A172 (cell line): Measurements from ENCODE around the gene VSIG8. TPM values are rescaled to one million over a fixed set of nuclear protein-coding genes. Genes with fewer than 3 reads are reported as not detected.

Experiments used
- DNase-seq: peaks from one replicate; pipeline ENCODE4 v3.0.0-alpha.2; 2015; ENCODE audit warnings: low spot score
- total RNA-seq: library from RNA; depleted of rRNA; stranded (reverse); fragments of >200 nt; shearing (Covaris generic); gene quantifications from 2 replicates; pipeline ENCODE4 v1.2.3, GENCODE V29; 2014

VSIG8 gene
- total RNA-seq, 1 experiment from 2014 or later, result not detected

DNA sequence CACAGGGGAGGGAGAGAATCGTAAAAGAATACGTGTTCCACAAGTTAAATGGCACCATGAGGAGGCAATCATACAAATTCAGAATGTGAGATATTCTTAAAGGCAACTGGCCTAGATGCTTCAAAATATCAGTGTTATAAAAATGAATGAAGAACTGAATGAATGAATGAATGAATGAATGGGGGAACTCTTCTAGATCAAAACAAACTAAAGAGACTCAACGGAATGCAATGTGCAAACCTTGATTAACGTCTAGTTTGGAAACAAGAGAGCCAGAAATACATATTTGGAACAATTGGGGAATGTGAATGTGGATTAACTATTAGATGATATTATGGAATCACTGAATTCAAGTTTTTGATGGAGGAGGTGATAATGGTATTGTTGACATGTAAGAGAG, 20.7 kb upstream of the VSIG8 start:
- DNase-seq, result no peak

DNA sequence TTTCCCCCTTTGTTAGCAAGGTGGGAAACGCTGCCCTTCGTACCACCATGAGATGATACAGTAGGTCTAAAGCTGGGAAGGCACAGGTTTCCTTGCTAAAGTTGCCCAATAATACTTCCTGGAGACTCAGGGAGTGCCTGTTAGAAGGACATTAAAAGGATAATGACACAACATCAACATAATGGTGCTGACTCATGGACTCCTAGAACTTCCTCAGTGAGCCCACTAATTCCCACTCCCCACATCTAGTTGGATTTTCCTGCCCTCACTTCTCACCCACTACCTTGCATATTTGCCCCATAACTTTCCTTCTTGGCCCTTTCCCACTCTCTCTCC, 20.0 kb upstream of the VSIG8 start:
- DNase-seq, result peak; percentile 89

DNA sequence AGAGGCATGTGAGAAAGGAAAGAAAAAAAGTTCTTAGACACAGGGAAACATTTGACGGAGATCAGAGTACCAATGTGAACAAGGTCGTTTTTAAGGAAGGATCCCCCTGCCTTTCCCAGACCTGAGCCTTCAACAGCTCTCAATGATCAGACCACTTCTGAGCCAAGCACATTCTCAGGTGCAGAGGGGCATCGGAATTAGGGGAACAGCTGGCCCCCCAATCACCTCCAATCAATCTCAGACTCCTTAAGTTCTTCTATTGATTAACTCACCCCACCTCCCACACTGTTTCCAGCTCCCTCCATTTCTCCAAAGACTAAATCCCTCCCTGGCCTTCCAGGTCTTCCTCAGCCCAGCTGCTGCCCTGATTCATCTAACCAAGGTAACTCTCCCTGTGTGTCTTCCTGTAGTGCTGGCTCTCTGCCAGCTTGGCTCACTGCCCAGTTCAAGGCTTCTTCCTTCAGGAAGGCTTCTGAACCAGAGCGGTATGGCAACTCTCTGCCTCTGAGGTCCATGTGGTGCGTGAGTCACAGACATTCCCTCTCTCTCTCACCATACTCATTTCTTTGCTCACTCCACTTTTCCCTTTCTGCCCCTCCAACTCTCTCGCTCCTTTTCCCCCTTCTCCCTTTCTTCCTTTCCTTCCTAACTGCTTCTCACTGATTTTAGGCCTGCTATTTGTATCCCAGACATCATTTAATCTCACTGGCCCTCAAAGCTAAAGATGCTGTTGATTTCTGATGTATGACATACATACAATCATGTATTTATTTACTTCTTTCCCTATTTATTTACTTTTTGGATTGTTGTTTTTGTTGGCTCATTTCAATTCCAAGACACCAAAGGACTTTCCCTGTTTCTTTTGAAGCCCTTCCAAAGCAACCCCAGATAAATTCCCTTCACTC, 19.4 kb upstream of the VSIG8 start:
- DNase-seq, result peak; percentile 100

DNA sequence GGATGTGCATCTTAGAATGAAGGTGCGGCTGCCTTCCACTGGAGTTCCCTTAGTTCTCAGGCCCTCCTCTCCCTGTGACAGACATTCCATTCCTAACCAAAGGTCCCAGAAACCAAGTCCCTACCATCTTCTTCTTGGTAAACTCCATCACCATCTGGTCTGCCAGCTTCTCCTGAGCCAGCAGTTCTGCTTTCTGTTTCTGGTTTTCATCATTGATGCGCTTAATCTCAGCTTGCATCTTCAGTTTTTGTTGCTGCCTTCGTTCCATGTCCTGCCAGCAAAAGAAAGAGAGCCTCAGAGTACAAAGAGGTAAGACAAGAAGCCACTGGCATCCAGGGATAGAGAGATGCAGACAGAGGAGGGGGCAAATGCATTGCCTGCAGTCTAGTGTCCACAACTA, 18.0 kb upstream of the VSIG8 start:
- DNase-seq, result no peak

DNA sequence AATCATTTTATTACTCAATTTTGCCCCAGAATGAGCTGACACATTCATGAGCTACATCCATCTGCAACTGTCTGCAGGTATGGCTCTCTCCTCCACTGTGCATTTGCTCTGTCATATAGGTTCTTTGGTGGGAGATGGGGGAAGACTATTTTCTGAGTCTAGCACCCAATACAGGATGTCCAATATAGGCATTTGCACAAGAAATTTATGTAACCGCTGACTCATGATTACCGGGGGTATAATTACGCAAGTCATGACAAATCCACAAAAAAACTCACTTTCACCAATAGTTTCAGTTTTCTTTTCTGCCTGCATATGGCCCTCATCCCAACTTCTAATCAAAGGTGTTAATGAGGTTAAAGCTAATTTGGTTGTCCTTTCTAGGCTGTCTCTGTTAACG, 17.5 kb upstream of the VSIG8 start:
- DNase-seq, result peak; percentile 74

DNA sequence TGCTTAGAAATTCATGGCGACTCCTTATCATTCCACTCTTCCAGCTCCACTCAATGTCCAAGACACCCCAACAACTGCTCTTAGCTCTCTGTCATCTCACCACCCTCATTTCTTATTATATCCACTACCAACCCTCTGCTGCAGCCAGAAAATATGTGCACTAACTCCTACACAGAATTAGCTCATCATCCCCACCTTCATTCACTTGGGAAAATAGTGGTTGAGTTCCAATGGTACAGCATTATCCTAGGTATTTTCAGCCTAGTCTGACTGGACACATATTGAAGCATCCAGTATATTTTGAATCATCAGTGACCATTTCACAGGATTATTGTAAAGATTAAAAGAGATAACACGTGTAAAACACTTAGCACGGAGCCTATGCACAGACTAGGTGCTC, 16.7 kb upstream of the VSIG8 start:
- DNase-seq, result no peak

DNA sequence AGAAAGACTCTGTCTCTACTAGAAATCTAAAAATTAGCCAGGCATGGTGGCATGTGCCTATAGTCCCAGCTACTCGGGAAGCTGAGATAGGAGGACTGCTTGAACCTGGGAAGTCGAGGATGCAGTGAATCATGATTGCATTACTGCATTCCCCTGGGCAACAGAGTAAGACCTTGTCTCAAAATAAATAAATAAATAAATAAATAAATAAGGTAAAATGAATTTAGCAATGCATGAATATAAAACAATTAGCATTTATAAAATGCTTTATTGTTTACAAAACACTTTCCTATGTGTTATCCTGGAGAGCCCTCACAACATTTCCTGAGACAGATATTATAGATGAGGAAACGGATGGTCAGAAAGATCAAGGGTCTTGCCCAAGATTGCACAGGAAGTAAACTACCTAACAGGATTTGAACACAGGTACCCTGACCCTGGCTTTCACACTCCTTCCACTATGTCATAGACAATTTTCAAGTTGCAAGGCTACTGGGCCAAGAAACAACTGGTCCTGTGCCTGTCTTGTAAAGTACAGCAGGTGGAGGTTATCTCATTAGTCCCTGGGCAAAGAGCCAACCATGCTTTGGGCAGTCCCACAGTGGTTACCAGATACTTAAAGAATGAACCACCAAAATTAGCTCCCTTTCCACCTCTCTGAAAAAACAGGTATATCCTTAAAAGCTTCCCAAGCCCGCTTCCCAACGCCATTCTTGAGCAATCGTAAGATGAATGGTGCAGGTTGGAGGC, 15.4 kb upstream of the VSIG8 start:
- DNase-seq, result peak; percentile 38

DNA sequence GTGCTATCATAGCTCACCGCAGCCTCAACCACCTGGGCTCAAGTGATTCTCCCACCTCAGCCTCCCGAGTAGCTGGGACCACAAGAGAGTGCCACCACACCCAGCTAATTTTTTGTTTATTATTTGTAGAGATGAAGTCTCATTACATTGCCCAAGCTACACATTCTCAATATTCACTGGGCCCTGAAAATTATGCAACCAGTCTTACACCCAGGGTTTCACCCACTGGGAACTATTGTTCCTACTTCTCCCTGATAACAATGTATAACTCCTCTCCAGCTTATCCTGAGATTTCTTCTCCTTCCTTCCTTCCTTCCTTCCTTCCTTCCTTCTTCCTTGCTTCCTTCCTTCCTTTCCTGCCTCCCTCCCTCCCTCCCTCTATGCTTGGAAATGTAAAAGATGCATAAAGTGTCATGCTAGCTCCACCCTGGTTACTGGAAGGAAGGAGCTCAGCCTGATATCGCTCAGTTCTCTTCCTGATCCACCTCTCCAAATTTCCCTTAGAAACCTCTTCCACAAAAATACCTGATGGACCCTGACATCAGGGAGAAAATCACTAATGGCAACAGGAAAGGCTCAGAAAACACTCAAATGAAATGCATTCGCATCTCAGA, 11.2 kb upstream of the VSIG8 start:
- DNase-seq, result no peak

DNA sequence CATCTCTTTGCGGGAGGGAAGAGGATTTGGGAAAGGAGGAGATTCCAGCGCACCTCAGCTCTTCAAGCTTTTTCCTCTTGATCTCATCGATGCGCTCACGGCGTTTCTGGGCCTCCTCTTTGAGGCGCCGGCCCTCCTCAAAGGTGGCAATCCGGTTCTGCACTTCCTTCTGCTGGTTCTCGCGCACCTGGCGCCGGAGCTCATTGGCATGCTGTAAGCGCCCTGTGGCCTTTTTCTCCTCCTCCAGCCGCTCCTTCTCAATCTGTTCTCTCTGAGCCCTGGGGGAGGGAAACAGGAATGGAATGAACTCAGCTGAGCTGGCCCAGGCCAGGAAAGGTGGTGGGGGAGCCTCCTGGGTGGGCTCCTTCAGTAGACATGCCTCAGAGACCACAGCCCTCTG, 10.4 kb upstream of the VSIG8 start:
- no peak for DNase-seq

DNA sequence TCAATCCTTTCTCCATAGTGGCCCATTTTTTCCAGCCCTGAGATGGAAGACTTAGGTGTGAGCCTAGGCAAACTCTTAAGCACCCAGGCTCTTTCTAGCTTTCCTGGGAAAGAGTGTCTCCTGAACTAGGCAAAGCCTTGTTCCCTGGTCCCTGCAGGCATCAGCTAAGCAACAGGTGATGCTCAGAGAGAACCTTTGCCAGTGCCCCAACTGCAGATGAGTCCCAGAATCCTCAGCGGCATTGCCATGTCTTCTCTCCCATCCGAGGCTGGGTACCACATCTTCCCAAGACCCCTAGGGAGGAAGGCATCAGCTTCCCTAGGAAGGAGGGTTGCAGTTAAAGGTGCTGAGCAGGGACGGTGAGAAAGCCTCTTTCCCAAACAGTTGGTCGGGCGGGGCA, 8.2 kb upstream of the VSIG8 start:
- no peak for DNase-seq

DNA sequence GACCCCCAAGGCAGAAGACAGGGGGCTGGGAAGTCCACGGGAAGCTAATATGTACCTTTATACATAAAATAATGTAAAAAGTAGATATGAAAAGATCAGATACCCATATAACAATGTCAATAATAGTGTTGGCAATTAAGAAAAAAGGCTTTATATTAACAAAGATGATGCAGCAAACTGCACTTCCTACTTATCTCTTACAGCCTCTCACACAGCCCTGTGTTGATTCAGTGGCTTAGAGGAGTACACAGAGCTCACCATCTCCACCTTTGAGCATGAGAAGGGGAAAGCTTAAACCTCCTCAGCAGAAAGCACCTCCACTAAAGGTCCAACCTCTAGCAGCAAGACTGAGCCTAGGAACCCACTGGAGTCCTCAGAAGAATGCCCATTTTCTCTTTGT, 7.2 kb upstream of the VSIG8 start:
- DNase-seq, result no peak

DNA sequence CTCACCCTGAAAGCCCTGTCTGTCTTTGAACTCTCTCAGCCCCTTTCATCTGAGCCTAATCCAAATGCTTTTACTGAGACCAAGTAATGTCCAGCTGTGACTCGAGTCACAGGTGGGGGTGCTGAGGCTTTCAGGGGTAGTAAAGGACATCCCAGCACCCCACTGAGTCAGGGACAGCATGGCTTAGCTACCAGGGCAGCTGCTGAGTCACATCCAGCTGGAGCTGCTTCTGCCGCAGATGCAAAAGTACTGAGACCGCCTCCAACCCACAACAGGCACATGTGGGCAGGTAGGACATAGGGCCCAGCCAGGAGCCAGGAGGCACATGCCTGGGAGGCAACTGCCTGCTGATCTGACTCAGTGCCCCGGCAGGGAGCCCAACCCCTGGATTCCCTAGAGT, 6.7 kb upstream of the VSIG8 start:
- DNase-seq, result peak; percentile 96

DNA sequence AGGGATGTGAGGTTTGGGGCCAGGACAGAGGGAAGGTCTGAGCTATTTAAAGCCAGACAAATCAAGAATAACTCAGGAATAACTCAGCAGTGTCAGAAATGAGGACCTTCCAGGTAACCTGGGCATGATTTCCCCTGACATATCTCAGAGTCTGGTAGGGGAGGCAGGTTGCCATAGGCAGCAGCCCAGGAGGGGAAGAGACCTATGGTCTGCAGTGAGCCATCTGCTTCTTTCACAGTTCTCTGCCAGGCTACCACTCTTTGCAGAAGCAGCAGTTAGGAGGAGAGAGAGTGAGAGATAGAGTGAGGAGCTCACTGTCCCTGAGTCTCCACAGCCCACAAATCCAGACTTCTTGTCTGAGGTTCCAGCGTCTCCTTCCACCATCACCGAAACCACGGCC, 6.3 kb upstream of the VSIG8 start:
- no peak for DNase-seq

DNA sequence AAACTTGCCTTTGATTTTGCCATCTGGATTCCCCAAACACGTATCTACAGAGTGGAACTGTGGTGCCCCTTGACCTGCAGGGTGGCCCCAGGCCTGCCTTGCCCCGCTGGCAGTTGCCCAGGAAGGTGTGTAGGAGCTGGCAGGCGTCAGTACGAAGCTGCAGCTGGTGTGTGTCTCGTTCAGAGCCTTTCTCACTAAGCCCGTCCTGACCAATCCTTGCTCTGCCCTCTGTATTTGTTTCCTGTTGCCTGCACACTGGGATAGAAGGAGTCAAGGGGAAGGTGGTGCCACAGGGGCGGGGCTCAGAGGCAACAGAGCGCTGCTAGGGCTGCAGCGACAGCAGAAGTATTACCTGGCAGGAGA, 5.2 kb upstream of the VSIG8 start:
- no peak for DNase-seq

DNA sequence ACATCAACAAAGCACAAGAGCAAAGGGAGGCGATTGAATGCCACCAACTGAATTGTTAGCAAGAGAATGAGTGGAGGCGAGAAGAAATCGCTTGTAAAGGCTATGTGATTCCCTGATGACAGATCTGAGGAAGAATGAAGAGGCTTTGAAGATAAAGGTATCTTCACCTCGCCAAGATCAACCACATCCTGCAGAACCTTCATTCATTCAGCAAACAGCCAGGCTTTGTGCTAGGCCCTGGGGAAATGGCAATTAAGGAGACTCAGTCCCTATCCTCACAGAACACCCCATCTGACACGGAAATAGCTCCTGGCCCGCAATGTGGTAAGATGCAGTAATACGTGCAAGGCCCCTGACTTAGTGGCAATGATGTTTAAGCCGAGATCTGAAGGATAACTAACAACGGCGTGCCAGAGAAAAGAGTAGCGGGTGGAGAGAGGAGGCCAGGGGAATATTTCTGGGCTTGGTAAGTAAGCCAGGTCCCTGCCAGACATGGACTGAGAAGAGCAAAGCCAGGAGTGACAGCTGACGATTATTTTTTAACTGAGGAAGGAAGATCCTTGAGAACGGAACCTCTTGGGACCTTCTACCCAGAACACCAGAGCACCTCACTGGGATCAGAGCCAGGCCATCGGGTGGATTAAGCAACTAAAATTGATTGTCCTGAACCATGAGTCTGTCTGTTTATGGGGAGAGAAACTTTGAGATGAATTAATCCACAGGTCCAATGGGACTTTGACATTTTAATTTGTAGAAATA, 4.6 kb upstream of the VSIG8 start:
- no peak for DNase-seq

DNA sequence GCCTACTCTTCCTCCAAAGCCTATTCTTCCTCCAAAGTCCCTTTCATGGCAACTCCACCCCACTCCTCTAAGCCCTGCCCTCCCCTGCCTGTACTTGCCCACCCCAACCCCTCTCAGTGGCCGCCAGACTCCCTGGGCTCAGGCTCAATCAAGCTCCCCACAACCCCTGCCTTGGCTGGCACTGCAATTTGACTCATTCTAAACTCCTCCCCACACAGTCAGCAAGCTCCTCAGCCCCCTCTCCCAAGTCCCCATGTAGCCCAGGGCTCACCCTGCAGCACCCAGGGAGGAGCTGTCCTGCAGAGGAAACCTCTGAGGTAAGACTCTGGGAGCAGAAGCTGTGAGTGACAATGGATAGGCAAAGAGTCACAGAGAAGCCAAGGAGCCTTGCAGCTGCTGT, 3.6 kb upstream of the VSIG8 start:
- no peak for DNase-seq

DNA sequence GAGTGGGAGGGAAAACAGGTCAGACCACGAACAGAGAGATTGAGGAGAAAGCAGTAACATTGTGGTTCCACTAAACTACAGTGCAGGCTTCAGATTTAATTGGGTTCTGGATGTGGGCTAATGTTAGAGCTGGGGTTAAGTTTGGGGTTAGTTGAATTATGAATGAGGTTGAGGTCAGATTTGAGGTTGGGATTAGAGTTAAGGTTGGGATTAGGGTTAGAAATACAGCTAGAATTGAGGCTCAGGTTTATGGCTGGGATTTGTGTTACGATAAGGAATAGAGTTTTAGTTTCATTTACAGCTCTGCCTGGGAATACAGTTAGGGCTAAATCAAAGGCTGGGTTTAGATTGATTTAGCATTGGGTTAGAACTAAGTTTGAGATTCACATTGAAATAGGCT, 1.8 kb upstream of the VSIG8 start:
- no peak for DNase-seq

DNA sequence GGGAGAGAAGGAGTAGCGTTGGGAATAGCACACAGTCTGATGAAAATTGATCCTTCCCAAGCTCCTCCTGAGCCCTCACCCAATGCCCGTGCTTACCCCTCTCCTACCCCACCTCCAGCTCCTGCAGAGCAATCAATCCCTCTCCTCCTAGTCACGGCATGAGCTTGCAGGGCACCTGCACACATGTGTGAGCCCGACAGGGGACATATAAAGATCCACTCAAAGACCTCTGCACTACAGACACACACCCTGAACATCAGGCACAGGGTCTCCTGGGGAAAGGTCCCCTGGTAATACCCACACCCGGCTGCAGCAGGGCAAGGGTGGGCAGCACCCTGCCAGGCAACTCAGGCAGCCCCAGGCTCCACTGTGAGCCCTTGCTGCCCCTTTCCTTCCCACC, 426 bp downstream of the VSIG8 start:
- DNase-seq, result no peak

DNA sequence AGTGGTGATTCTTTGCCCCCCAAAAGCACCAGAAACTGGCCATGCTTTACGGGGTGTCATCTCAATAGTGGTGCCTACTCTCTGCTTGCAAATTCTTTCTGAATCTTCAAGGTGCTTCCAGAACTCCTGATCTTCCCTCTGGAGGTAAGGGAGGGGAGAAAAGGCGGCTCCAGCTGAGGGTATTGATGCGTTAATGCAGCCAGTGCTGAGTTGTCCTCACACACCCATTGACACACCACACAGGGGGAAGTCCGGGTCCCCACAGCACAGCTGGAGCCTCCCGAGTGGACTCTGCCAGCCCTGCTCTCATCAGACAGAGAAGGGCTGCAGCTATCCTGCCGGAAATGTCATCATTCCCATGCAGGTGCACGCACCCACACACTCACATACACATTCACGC, 1.2 kb downstream of the VSIG8 start:
- DNase-seq, result no peak

DNA sequence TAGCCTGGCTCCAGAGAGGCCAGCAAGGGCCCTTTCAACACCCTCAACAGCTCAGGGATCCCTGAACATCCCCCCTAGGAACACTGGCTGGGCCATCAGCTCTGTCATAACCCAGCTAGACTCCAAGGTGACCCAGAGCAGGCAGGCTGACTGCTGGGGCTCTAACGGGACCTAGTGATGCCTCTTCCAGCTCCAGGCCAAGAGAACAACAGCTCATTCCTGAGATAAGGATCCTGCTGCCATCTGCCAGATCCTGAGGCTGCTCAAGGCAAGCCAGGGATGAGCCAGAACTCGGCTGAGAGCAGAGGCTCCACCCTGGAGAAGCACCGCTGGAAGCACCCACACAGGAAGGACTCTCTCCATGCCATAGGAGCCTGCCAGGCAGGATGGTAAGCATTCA, 2.0 kb downstream of the VSIG8 start:
- DNase-seq, result no peak

DNA sequence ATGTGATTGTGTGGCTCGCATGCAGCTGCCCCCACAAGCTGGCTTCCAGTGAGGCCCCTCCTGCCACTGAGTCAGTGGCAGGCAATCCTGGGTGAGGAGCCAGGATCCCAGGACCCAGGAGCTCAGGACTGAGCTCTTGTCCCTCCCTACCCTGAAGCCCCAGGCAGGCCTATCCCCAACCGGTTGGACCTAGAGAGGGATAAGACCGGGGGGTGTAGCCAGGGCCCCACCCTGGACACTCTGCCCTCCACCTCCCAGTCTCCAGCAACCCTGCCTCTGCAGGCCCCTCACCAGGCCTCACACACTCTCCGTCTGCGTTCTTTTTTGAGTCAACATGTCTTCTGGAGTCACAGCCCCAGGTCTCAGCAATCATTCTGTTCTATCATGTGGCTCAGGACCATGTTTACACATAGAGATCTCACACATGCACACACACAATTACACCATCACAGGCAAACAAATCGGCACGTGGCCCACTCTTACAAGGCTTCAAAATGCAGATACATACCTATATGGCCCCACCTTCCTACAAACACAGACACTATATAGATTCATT, 2.6 kb downstream of the VSIG8 start:
- no peak for DNase-seq

DNA sequence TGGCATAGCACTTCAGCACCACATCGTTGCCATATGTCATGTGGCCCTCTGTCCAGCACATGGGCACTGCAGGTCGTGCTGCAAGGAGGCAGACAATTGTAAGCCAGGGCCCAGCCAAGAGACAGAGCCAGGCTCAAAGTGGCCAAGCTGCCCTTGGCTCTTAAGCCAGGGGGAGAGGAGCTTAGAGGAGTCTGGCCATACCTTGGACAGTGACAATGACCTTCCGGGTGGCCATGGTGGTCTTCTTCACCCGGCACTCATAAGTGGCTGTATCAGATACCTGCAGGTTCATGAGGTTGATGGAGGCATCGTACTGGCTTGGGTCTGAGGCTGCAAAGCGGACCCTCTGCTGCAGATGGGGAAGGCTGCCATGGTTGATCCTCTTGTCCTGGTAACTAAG, 4.6 kb downstream of the VSIG8 start:
- DNase-seq, result no peak
